Measurements from ENCODE around the gene DNAJC10.
"Not testable (repeated sequence)": the region's sequence is repeated elsewhere in the genome, so short reads cannot be mapped to it uniquely, and the experiment has no call there.

The DNAJC10 gene

GRCh38 chr2:182741620-182742019, 25.6 kb downstream of the DNAJC10 start:
- ATAC-seq = no peak
- Mint-ChIP-seq H3K27ac (no peak overlapping the region), H3K9me3 (no peaks in the 10 kb centered on the region), H3K4me1 (peaks cover 10% of the 10 kb centered on the region), H3K27me3 (no peaks in the 10 kb centered on the region), H3K4me3 (no peak overlapping the region), H3K36me3 (ENCODE audit: low read depth) (peaks cover 71% of the 10 kb centered on the region)
- no peak for DNase-seq

DNA sequence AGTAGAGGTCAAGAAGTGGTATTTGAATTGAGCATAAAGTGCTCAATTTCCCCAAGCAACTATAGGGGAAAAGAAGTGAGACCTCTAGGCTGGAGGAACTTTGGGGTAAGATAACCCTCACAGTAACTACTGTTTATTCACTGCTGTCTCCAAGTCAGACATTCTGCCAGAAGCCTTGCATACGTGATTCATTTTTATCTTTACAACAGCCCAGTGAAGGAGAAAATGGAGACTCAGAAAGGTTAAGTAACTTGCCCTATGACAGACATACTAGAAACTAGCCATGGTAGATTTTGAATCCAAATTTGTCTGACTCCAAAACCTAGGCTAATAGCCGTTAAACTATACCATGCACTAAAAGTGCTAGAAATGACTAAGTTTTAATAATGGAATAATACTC, 28.4 kb downstream of the DNAJC10 start:
- Mint-ChIP-seq H3K36me3 (ENCODE audit: low read depth) (peaks cover 59% of the 10 kb centered on the region), H3K27ac (no peak overlapping the region), H3K4me3 (no peak overlapping the region), H3K9me3 (no peaks in the 10 kb centered on the region), H3K27me3 (no peaks in the 10 kb centered on the region), H3K4me1 (peaks cover 10% of the 10 kb centered on the region)
- DNase-seq (no peak), ATAC-seq (no peak)

DNA sequence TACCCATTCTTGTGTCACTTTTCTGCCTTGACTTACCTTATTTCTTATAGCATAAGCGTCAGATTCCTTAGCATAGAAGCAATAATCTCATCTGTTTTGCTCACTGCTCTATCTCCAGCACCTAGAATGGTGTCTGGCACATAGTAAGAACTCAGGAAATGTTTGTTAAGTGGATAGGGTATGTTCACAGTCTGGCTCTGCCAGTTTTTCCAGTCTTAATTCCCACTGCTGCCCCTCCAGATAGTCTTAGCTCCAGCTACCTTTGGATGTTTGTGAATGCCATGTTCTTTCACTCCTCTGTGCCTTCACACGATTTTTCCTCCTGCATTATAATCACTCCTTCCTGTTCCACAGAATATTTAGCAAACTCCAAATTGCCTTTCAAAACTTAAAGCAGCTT, 29.0 kb downstream of the DNAJC10 start:
- ATAC-seq = no peak
- H3K9me3 Mint-ChIP-seq = no peaks in the 10 kb centered on the region
- no peak for DNase-seq
- H3K4me1 Mint-ChIP-seq = peaks cover 10% of the 10 kb centered on the region
- peaks cover 61% of the 10 kb centered on the region for H3K36me3 Mint-ChIP-seq (ENCODE audit: low read depth)
- H3K27me3 Mint-ChIP-seq = no peaks in the 10 kb centered on the region
- no peak overlapping the region for H3K27ac Mint-ChIP-seq
- no peak overlapping the region for H3K4me3 Mint-ChIP-seq

GRCh38 chr2:182745894-182746293, 29.8 kb downstream of the DNAJC10 start:
- ATAC-seq, H3K27me3 Mint-ChIP-seq: not testable (repeated sequence)

GRCh38 chr2:182754231-182754630, 38.2 kb downstream of the DNAJC10 start:
- H3K4me1 Mint-ChIP-seq = no peaks in the 10 kb centered on the region
- no peaks in the 10 kb centered on the region for H3K9me3 Mint-ChIP-seq

More at GRCh38 chr2:182745894-182746293, 29.8 kb downstream of the DNAJC10 start:
- DNase-seq, H3K27ac Mint-ChIP-seq, H3K9me3 Mint-ChIP-seq, H3K4me1 Mint-ChIP-seq, H3K4me3 Mint-ChIP-seq: not testable (repeated sequence)
- H3K36me3 Mint-ChIP-seq (ENCODE audit: low read depth) = peaks cover 63% of the 10 kb centered on the region

GRCh38 chr2:182758379-182758778, 42.3 kb downstream of the DNAJC10 start:
- DNase-seq (no peak), ATAC-seq (no peak)
- no peaks in the 10 kb centered on the region for H3K27me3 Mint-ChIP-seq
- H3K4me3 Mint-ChIP-seq = no peak overlapping the region
- H3K4me1 Mint-ChIP-seq = no peaks in the 10 kb centered on the region
- no peaks in the 10 kb centered on the region for H3K9me3 Mint-ChIP-seq
- no peak overlapping the region for H3K27ac Mint-ChIP-seq
- H3K36me3 Mint-ChIP-seq (ENCODE audit: low read depth) = peaks cover 43% of the 10 kb centered on the region

More at GRCh38 chr2:182754231-182754630, 38.2 kb downstream of the DNAJC10 start:
- ATAC-seq = no peak
- H3K27me3 Mint-ChIP-seq = no peaks in the 10 kb centered on the region
- H3K4me3 Mint-ChIP-seq = no peak overlapping the region
- H3K27ac Mint-ChIP-seq = no peak overlapping the region
- DNase-seq = no peak
- peaks cover 47% of the 10 kb centered on the region for H3K36me3 Mint-ChIP-seq (ENCODE audit: low read depth)

GRCh38 chr2:182761903-182762302, 45.8 kb downstream of the DNAJC10 start:
- no peaks in the 10 kb centered on the region for H3K27me3 Mint-ChIP-seq
- H3K36me3 Mint-ChIP-seq (ENCODE audit: low read depth) = peaks cover 50% of the 10 kb centered on the region
- H3K4me3 Mint-ChIP-seq = no peak overlapping the region
- no peak for DNase-seq
- ATAC-seq = no peak
- H3K4me1 Mint-ChIP-seq = no peaks in the 10 kb centered on the region
- H3K27ac Mint-ChIP-seq = no peak overlapping the region
- no peaks in the 10 kb centered on the region for H3K9me3 Mint-ChIP-seq

DNA sequence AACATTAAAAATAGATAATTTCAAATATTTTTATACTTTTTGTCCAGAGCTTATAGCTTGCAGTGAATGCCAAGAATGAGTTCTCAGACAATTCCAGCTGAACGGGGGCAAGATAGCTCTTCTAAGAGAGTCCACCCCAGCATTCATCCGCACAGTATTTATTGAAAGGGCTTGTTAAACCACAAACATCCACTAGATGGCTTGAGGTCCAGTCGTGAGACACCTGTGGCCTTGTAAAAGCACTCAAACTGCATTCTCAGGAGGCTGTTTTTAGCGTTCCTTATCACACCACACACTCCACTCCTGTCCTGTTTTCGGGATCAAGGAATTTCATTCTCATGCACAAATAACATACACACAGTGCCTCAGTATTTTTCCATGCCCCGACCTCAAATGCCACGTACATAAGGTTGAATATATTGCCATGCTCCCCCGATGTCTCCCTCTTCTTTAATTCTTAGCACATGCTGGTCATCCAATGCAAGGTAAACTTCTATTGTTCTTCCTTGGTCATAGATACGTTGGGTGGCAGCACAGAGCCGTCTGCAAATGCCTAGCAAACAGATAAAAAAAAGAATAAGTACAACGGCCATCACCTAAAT, 47.4 kb downstream of the DNAJC10 start:
- ATAC-seq (no peak), DNase-seq (no peak)
- Mint-ChIP-seq H3K4me3 (no peak overlapping the region), H3K36me3 (ENCODE audit: low read depth) (peaks cover 59% of the 10 kb centered on the region), H3K27ac (no peak overlapping the region), H3K4me1 (no peaks in the 10 kb centered on the region), H3K27me3 (no peaks in the 10 kb centered on the region), H3K9me3 (peaks cover 3% of the 10 kb centered on the region)

DNA sequence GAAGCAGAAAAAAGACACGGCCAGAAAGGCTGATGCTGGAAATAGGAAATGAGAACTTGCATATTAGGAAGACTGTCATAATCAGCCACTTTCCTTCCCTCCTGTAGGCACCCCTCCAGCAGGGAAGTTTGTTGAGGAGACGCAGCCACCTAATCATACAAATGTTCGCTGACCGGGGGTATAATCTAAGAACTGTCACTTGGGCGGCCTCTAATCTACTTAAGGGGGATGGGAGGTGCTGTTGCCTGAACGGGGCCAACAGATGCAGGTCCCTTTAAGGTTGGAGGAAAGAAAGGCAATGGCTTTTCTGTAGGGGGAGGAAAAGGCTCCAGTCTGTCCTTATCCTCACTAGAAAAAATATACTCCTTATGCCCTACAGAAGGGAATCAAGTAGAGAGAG, 50.6 kb downstream of the DNAJC10 start:
- peaks cover 23% of the 10 kb centered on the region for H3K9me3 Mint-ChIP-seq
- ATAC-seq = no peak
- H3K4me3 Mint-ChIP-seq = no peak overlapping the region
- no peaks in the 10 kb centered on the region for H3K27me3 Mint-ChIP-seq
- H3K4me1 Mint-ChIP-seq = no peaks in the 10 kb centered on the region
- no peak overlapping the region for H3K27ac Mint-ChIP-seq
- no peak for DNase-seq
- H3K36me3 Mint-ChIP-seq (ENCODE audit: low read depth) = peaks cover 76% of the 10 kb centered on the region

DNA sequence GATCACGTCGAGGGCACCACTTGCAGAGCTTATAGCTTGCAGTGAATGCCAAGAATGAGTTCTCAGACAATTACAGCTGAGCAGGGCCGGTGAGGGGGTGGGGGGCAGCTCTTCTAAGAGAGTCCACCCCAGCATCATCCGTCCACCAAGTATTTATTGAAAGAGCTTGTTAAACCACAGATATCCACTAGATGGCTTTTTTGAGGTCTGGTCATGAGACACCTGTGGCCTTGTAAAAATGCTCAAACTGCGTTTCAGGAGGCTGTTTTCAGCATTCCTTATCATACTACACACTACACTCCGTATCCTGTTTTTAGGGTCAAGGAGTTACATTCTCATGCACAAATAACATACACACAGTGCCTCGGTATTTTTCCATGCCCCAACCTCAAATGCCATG, 51.5 kb downstream of the DNAJC10 start:
- no peaks in the 10 kb centered on the region for H3K4me1 Mint-ChIP-seq
- H3K36me3 Mint-ChIP-seq (ENCODE audit: low read depth) = peaks cover 78% of the 10 kb centered on the region
- no peak overlapping the region for H3K4me3 Mint-ChIP-seq
- ATAC-seq = no peak
- H3K27me3 Mint-ChIP-seq = no peaks in the 10 kb centered on the region
- peaks cover 32% of the 10 kb centered on the region for H3K9me3 Mint-ChIP-seq
- DNase-seq = no peak
- H3K27ac Mint-ChIP-seq = no peak overlapping the region

GRCh38 chr2:182768950-182769349, 52.9 kb downstream of the DNAJC10 start:
- H3K36me3 Mint-ChIP-seq (ENCODE audit: low read depth) = peaks cover 79% of the 10 kb centered on the region
- not testable (repeated sequence) for H3K4me1 Mint-ChIP-seq, H3K27me3 Mint-ChIP-seq, ATAC-seq, H3K27ac Mint-ChIP-seq, H3K4me3 Mint-ChIP-seq, DNase-seq
- H3K9me3 Mint-ChIP-seq = peaks cover 32% of the 10 kb centered on the region

DNA sequence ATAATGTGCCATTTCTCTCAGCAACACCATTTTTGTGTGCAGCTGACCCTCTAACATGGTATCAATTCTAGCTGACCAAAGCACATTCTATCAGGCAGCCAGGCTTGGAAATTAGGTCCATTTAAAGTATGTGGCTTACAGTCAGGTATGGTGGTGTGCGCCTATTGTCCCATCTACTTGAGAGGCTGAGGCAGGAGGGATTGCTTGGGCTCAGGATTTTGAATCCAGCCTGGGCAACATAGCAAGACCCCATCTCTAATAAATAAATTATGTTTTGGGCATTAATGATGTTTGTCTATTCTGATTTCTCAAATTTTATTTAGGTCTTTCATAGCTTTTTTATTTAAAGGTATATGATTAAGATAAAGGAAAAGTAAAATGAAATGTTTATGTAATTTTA, 63.3 kb downstream of the DNAJC10 start:
- H3K4me1 Mint-ChIP-seq = no peaks in the 10 kb centered on the region
- peaks cover 5% of the 10 kb centered on the region for H3K9me3 Mint-ChIP-seq
- peaks cover 49% of the 10 kb centered on the region for H3K36me3 Mint-ChIP-seq (ENCODE audit: low read depth)
- no peak overlapping the region for H3K27ac Mint-ChIP-seq
- no peaks in the 10 kb centered on the region for H3K27me3 Mint-ChIP-seq
- ATAC-seq (no peak), DNase-seq (no peak)
- no peak overlapping the region for H3K4me3 Mint-ChIP-seq

DNA sequence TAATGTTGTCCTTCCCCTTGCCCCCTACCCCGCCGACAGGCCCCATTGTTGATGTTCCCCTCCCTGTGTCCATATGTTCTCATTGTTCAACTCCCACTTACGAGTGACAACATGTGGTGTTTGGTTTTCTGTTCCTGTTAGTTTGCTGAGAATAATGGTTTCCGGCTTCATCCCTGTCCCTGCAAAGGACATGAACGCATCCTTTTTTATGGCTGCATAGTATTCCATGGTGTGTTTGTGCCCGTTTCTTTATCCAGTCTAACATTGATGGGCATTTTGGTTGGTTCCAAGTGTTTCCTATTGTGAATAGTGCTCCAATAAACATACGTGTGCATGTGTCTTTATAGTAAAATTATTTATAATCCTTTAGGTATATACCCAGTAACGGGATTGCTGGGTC, 65.0 kb downstream of the DNAJC10 start:
- H3K4me3 Mint-ChIP-seq, H3K27me3 Mint-ChIP-seq, DNase-seq, H3K4me1 Mint-ChIP-seq, ATAC-seq, H3K27ac Mint-ChIP-seq, H3K9me3 Mint-ChIP-seq: not testable (repeated sequence)
- H3K36me3 Mint-ChIP-seq (ENCODE audit: low read depth) = peaks cover 36% of the 10 kb centered on the region

DNA sequence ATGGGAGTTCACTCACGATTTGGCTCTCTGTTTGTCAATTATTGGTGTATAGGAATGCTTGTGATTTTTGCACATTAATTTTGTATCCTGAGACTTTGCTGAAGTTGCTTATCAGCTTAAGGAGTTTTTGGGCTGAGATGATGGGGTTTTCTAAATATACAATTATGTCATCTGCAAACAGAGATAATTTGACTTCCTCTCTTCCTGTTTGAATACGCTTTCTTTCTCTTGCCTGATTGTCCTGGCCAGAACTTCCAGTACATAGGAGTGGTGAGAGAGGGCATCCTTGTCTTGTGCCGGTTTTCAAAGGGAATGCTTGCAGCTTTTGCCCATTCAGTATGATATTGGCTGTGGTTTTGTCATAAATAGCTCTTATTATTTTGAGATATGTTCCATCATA, 66.6 kb downstream of the DNAJC10 start:
- H3K9me3 Mint-ChIP-seq, H3K27me3 Mint-ChIP-seq, H3K4me1 Mint-ChIP-seq, H3K4me3 Mint-ChIP-seq, DNase-seq, H3K27ac Mint-ChIP-seq, ATAC-seq: not testable (repeated sequence)
- H3K36me3 Mint-ChIP-seq (ENCODE audit: low read depth) = peaks cover 27% of the 10 kb centered on the region

DNA sequence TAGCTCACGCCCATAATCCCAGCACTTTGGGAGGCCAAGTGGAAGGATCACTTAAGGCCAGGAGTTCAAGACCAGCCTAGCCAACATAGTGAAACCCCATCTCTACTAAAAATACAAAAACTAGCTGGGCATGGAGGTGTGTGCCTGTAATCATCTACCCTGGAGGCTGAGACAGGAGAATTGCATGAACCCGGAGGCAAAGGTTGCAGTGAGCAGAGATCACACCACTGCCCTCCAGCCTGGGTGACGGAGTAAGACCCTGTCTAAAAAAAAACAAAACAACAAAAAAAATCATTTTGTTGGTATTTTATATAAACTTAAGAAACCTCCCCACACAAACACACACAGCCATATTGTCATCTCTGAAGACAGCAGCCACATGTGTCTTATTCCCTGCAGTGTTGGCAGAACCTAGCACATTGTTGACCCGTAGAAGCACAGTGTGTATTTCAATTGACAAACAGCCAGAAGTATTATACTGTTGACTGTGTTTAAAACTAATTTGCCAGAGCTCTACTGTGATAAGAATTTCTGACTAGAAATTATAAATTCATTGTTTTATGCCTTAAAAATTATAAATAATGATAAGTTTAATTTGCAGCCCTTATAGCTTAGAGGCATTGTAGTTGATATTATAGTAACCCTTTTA, 68.1 kb downstream of the DNAJC10 start:
- H3K27me3 Mint-ChIP-seq = no peaks in the 10 kb centered on the region
- no peak overlapping the region for H3K4me3 Mint-ChIP-seq
- no peaks in the 10 kb centered on the region for H3K4me1 Mint-ChIP-seq
- DNase-seq (no peak), ATAC-seq (no peak)
- H3K27ac Mint-ChIP-seq = no peak overlapping the region
- peaks cover 18% of the 10 kb centered on the region for H3K36me3 Mint-ChIP-seq (ENCODE audit: low read depth)
- peaks cover 5% of the 10 kb centered on the region for H3K9me3 Mint-ChIP-seq
